GM19351 (cell line): Measurements from ENCODE around the gene CACNA2D3.
A peak's percentile ranks its signal among the peaks of the same experiment; 100 is the strongest.

Source experiments
- ATAC-seq: cut with Tn5 transposase; IDR thresholded peaks from one replicate; pipeline ENCODE4 v1.9.1; 2021; ENCODE audit warnings: mild to moderate bottlenecking, moderate library complexity; ENCODE audit not compliant: unreplicated experiment

Gene CACNA2D3

DNA sequence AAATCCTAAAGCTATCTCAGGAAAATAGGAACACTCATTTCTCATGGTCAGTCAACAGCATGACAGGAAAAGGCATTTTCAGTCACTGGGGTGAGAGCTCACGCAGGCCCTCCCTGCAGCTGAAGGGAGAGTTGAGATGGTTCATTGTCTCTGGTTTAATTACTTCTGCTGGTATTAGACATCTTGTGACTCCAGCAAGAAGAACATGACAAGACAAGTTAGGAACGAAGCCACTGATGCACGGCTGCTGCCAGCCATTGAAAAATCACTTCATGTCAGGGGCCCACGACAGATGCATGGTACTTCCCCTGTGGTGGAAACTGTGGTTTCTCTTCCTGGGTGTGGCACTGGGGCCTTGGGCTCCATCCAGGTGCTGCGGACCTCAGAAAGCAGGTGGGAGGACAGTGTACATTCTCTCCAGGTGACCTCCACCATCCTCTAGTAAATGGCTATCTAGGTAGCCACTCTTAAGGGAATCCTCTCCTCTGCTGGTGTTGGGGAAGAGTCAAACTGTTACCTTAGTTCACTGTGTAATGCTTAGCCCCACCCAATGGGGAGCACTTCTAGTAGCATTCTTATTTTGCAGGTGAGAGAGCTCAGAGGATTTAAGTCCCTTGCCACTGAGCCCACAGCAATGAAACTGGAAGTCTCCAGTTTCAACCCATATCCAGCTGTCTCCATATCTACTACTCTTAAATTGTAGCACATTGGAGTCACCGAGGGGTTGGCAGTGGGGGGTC, 531.3 kb downstream of the CACNA2D3 start:
- peak; percentile 56 for ATAC-seq

GRCh38 chr3:54654776-54655175, 532.4 kb downstream of the CACNA2D3 start:
- ATAC-seq: no peak

DNA sequence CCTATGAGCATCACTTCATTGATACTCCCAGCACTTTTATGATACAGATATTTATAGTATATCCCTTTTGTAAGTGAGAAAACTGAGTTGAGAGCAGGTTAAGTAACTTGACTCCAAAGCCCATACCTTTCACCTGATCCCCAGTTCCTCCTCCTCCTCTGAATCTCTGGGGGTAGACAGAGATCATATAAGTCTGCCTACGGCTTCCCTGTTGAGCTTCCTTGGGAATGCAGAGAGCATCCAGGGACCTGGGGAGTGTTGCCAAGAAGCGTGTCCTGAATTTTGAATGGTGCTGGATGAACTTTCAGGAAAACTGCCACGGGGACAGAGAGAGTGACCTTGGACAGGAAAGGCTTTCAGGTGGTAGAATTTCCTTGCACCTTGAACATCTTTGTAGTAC, 537.0 kb downstream of the CACNA2D3 start:
- ATAC-seq: no peak

DNA sequence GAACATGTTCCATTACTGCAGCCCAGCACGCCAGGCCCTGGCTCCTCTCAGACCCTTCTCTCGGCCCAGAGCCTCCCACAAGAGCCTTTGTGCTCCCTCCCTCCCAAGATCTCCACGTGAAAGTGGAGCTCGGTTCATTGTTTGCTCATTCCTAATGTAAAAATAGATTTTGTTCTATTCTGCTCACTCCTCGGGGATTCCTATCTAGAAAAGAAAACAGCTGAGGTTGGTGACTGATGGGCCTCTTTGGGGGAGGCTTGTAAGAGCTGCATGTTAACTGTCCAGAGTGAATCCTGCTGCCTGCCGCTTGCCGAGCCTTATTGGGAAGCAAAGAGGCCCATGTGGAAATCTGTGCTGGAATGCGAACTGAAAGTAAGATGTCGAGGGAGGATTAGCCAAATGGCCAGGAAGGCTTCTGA, 538.4 kb downstream of the CACNA2D3 start:
- no peak for ATAC-seq

DNA sequence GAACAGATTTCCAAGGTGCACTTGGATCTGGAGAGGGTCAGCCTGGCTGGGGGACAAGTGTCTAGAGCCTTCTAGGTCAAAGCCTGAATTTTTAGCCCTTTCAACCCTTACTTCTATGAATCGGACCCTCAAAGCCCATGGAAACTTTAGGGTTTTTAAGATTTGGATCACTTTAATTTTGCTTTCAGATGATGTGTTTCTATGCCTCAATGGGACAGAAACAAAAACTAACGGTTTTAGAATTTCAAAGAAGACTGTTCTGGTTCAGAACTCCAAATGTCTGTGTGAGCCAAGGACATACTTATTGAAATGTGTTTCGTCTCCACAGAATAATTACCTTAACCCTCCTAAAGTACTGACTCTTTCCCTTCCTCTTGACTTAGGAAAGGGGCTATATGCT, 538.8 kb downstream of the CACNA2D3 start:
- no peak for ATAC-seq

DNA sequence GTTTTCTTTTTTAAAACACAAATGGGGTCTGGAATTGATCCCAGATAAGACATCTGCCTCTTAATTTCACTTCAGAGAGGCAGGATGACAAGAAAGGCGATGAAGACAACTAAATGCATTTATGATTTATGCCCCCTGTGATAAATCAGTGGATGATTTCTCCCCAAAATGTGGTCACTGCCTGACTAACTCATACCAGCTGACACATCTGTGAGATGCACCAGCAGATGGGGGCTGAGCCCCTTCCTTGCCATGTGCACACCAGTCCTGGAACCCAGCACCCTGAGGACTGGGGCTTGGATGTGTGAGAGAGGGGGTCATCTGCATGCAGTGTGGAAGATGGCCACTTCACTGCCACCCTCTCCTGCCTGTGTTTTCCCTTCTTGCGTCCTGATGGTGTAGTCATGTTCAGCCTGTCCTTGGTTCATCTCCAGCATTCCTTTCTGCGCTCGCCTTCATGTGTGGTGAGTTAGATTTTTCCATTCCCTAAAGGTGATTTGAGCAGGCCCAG, 541.2 kb downstream of the CACNA2D3 start:
- no peak for ATAC-seq

GRCh38 chr3:54665016-54665600, 542.8 kb downstream of the CACNA2D3 start:
- ATAC-seq: no peak

DNA sequence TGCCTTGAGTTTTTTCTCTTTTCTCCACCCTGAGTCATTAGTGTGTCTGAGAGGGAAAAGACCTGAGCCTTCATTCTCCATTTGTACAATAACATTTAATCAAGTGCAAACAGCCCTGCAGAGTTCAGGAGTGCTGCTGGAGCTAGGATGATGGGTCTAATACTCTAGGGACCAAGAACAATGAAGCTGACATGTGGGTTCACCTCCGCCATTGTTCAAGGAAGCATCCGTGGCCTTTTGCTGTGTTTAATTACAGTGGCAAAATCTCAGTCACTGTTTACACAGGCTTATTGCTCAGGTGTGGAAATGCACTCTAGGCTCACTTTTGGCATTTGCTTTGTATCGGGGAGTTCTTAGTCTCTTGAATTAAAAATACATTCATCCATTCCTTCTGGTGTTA, 545.9 kb downstream of the CACNA2D3 start:
- no peak for ATAC-seq

DNA sequence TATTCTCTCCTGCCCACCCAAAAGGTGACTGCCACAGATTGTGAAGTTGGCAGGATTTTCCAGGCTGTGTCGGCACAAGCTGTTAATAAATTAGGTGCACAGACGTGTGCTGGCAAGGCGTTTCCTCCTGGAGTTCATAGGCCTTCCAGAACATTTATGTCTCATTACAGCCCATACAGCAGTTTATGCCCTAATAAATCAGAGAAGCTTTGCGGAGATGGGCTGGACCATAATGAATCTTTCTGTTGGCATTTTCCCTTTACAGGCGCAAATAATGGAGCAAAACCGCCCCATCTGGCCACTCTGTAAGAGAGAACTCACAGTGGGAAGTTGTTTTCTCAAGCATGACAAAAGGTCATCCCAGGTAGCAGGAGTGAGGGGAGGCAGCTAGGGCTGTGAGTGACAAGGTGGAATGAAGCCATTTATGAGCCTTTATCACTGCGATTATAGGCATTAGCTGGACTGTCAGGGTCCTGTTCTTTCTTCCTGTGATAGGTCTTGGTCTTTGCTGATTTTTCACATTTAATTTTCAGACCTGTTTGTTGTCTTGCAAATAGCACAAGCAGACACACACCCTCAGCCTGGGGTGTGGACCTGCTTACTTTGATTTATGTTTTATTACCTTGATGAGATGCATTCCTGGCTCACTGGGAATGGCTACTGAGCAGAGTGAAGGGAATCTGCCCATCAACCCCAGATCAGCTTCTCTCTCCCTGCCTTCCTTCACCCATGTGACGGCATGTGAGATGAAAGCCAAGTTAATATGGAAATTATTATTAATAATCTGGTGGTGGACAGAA, 548.0 kb downstream of the CACNA2D3 start:
- no peak for ATAC-seq

DNA sequence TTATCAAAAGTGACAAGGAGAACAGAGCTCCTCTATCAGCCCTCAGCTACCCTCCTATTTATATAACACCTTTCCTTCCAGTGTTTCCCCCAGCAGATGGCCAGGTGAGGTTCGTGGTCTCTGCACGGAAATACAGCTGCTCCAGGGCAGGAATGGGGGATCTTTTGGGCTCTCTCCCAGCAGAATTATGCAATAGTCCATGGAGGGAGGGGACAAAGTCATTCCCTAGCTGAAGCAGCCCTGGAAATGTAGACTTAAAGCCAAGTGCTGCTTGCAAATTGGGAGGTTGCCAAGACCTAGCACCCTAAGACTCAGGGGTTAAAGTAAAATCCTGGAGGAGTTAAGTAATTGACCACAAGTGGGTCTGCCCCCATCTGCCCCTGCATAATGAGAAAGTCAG, 549.2 kb downstream of the CACNA2D3 start:
- ATAC-seq: no peak

DNA sequence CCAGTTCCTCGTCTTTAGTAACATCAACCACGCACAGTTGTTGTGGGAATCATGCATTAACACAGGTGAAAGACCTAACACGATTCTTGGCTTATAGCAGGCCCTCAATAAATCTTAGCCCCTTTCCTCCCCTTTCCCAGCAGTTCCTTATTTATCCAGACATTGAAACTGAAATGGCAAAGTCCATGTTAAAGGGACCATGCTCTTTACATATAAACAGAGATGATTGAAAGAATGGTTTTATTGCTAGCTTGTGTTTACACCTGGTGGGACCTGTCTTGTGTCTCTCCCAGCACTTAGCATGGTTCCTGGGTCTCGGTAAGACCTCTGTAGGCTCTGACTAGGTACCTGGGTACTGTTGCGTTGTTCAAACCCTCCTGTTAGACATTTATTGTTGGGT, 553.7 kb downstream of the CACNA2D3 start:
- ATAC-seq: no peak

DNA sequence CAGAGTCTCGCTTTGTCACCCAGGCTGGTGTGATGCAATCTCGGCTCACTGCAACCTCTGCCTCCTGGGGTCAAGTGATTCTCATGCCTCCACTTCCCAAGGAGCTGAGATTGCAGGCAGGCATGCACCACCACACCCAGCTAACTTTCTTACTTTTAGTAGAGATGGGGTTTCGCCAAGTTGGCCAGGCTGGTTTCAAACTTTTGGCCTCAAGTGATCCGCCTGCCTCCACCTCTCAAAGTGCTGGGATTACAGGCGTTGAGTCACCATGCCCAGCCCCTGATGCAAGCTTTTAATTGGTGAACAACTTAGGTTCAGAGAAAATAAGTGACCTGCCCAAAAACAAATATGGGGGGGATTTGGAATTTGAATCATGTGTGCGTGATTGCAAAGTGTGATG, 559.4 kb downstream of the CACNA2D3 start:
- no peak for ATAC-seq

- ATAC-seq: no peak
These were observed 562.9 kb downstream of the CACNA2D3 start for GRCh38 chr3:54685213-54685612.

DNA sequence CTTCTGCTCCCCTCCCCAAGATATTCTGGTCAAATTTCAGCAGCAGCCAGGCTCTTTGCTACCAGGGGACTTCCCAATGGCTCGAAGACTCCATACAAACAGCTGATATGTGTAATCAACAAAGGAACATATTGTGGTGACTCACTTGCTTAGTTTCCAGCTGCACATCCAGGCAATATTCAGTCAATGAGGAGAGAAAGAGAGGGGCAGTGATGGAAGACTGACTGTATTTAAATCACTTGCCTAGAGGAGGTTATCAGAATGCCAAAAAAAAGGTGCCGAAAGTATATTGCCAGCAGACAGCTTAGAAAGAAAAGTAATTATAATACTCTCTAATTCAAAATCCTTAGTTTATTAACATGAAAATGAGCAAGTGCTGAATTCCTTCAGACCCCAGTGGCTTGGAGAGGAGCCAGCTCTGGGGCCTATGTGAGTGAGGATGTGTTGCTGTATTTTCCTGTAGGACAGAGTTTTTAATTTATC, 569.0 kb downstream of the CACNA2D3 start:
- no peak for ATAC-seq

- no peak for ATAC-seq
These were observed 574.0 kb downstream of the CACNA2D3 start for GRCh38 chr3:54696313-54696712.

GRCh38 chr3:54698054-54698453, 575.7 kb downstream of the CACNA2D3 start:
- no peak for ATAC-seq

- no peak for ATAC-seq
These were observed 581.6 kb downstream of the CACNA2D3 start for GRCh38 chr3:54703923-54704322.

- no peak for ATAC-seq
These were observed 583.4 kb downstream of the CACNA2D3 start for GRCh38 chr3:54705730-54706129.

- no peak for ATAC-seq
These were observed 584.4 kb downstream of the CACNA2D3 start for GRCh38 chr3:54706738-54707137.

- ATAC-seq: no peak
These were observed 587.4 kb downstream of the CACNA2D3 start for GRCh38 chr3:54709785-54710184.

DNA sequence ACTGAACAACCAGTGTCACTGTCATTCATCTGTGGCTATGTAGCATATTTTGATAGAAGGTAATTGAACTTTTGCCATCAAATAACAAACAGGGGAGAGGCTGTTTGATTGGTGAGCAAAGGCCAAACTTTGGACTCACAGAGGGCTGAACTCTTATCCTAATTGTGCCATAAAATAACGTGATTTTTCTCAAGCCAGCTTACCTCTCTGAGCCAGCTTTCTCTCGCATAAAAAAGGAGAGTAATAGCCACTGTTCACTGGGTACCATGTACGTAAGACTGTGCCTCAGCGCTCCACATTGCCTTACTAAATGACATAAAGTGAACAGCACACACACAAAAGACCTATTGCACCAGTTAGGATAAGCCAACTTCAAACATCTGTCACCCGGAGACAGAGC, 588.6 kb downstream of the CACNA2D3 start:
- ATAC-seq: no peak

DNA sequence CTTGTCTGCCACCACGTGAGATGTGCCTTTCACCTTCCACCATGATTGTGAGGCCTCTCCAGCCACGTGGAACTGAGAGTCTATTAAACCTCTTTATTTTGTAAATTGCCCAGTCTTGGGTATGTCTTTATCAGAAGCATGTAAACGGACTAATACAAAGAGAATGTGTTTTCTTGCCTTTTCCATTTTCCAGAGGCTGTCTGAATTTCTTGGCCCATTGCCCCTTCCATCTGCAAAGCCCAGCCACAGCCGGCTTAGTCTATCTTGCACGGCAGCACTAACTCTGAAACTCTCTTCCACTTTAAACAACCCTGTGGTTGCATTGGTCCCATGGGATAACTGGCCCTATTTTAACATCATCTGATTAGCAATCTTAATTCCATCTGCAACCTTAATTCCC, 590.2 kb downstream of the CACNA2D3 start:
- ATAC-seq: no peak
